Measurements from ENCODE around the gene RAB40C. TPM values are rescaled to one million over a fixed set of nuclear protein-coding genes. Genes with fewer than 3 reads are reported as not detected.

RAB40C gene
- total and polyA plus RNA-seq, 8 donors = 17.6 to 101 (median 25.6) TPM

GRCh38 chr16:637081-638018, 47.5 kb downstream of the RAB40C start:
- Histone ChIP-seq H3K9me3 (no peaks in the 10 kb centered on the region), H3K4me3 (peak overlapping the region; percentile 73 to 96 (median 92)), H3K4me1 (peaks cover 20 to 46% (median 41%) of the 10 kb centered on the region in 4 donors), H3K27ac (peak overlapping the region; percentile 90 to 99 (median 97)), H3K36me3 (peaks cover 5 to 23% (median 22%) of the 10 kb centered on the region in 4 donors), H3K27me3 (peaks cover 0 to 3% (median 0%) of the 10 kb centered on the region in 3 donors)
- TF ChIP-seq POLR2AphosphoS5 (IDR thresholded peaks at IDR 0.05) = peak in 1 of 3 donors; percentile 7
- no peak for TF ChIP-seq POLR2A (IDR thresholded peaks at IDR 0.05)
- 16 to 28% (median 20%) methylated on average over 28 to 52 of the region's 53 CpGs for WGBS, 5 donors
- intact Hi-C loops (cut with DNase I; ENCODE audit: low total_unique reads) = no loop called here
- DNase-seq = peak; percentile 92 to 97

- intact Hi-C loops (cut with DNase I; ENCODE audit: low total_unique reads) = no loop called here
- Histone ChIP-seq H3K4me1 (peaks cover 27 to 54% (median 48%) of the 10 kb centered on the region in 4 donors), H3K36me3 (peaks cover 5 to 16% (median 16%) of the 10 kb centered on the region in 4 donors), H3K27ac (peak overlapping the region; percentile 73 to 99 (median 97)), H3K27me3 (no peaks in the 10 kb centered on the region), H3K9me3 (no peaks in the 10 kb centered on the region), H3K4me3 (no peak overlapping the region)
- DNase-seq = no peak
- TF ChIP-seq EP300 (IDR thresholded peaks at IDR 0.05) (no peak), POLR2AphosphoS5 (IDR thresholded peaks at IDR 0.05) (no peak), POLR2A (IDR thresholded peaks at IDR 0.05) (no peak), CTCF (IDR thresholded peaks at IDR 0.05) (no peak)
- WGBS, 5 donors = 79 to 84% (median 82%) methylated on average over 8 to 15 of the region's 15 CpGs
Measured at GRCh38 chr16:638034-638543, 48.2 kb downstream of the RAB40C start.

- Histone ChIP-seq H3K4me3 (no peak overlapping the region), H3K36me3 (peaks cover 1 to 8% (median 8%) of the 10 kb centered on the region in 4 donors), H3K9me3 (no peaks in the 10 kb centered on the region), H3K27ac (peak overlapping the region in 2 of 5 donors; percentile 97), H3K4me1 (peaks cover 31 to 61% (median 56%) of the 10 kb centered on the region in 4 donors), H3K27me3 (no peaks in the 10 kb centered on the region)
- no peak for DNase-seq
- 73 to 87% (median 82%) methylated on average over 8 to 9 of the region's 9 CpGs for whole genome bisulfite sequencing, 5 donors
- intact Hi-C loops (cut with DNase I; ENCODE audit: low total_unique reads) = no loop called here
- TF ChIP-seq EP300 (IDR thresholded peaks at IDR 0.05) (no peak), POLR2AphosphoS5 (IDR thresholded peaks at IDR 0.05) (no peak), CTCF (IDR thresholded peaks at IDR 0.05) (no peak), POLR2A (IDR thresholded peaks at IDR 0.05) (no peak)
Measured at GRCh38 chr16:638836-639235, 49.0 kb downstream of the RAB40C start.

GRCh38 chr16:640614-641013, 50.7 kb downstream of the RAB40C start:
- 72 to 87% (median 84%) methylated on average over 4 to 5 of the region's 5 CpGs for WGBS, 5 donors
- H3K27ac ChIP-seq = peak overlapping the region; percentile 85 to 96 (median 92)
- H3K4me3 ChIP-seq = peak overlapping the region; percentile 65 to 84 (median 74)
- intact Hi-C loops (cut with DNase I; ENCODE audit: low total_unique reads) = no loop called here
- no peaks in the 10 kb centered on the region for H3K9me3 ChIP-seq
- TF ChIP-seq EP300 (IDR thresholded peaks at IDR 0.05) (no peak), POLR2A (IDR thresholded peaks at IDR 0.05) (no peak), CTCF (IDR thresholded peaks at IDR 0.05) (no peak), POLR2AphosphoS5 (IDR thresholded peaks at IDR 0.05) (no peak)
- peaks cover 29 to 64% (median 56%) of the 10 kb centered on the region in 4 donors for H3K4me1 ChIP-seq
- H3K36me3 ChIP-seq = no peaks in the 10 kb centered on the region
- H3K27me3 ChIP-seq = no peaks in the 10 kb centered on the region
- no peak for DNase-seq
